ENCODE results near the gene MBOAT1. TPM values are rescaled to one million over a fixed set of nuclear protein-coding genes. Genes with fewer than 3 reads are reported as not detected.
"Not testable (repeated sequence)": the region's sequence is repeated elsewhere in the genome, so short reads cannot be mapped to it uniquely, and the experiment has no call there.

Gene MBOAT1
- total RNA-seq, 2 experiments from 2014 or later = 13.3 to 16.1 TPM

- peaks cover 4% of the 10 kb centered on the region for H3K9me3 Mint-ChIP-seq (ENCODE audit: low read depth)
Observed at GRCh38 chr6:20148433-20148832, 63.8 kb downstream of the MBOAT1 start.

GRCh38 chr6:20147469-20147868 lies 64.8 kb downstream of the MBOAT1 start:
- ATAC-seq (no peak), DNase-seq (no peak)
- POLR2A ChIA-PET = no interaction called here
- H3K27ac Mint-ChIP-seq = no peak overlapping the region
- H3K36me3 Mint-ChIP-seq (ENCODE audit: low read depth) = peaks cover 40% of the 10 kb centered on the region
- intact Hi-C loops (cut with DNase I, micrococcal nuclease) = no loop called here
- H3K27me3 Mint-ChIP-seq = no peaks in the 10 kb centered on the region
- H3K4me1 Mint-ChIP-seq = no peaks in the 10 kb centered on the region
- H3K4me3 Mint-ChIP-seq = no peak overlapping the region
- peaks cover 4% of the 10 kb centered on the region for H3K9me3 Mint-ChIP-seq (ENCODE audit: low read depth)
- CTCF ChIA-PET = no interaction called here

More at GRCh38 chr6:20148433-20148832, 63.8 kb downstream of the MBOAT1 start:
- Mint-ChIP-seq H3K4me3 (no peak overlapping the region), H3K27me3 (no peaks in the 10 kb centered on the region), H3K4me1 (no peaks in the 10 kb centered on the region), H3K27ac (no peak overlapping the region), H3K36me3 (ENCODE audit: low read depth) (peaks cover 34% of the 10 kb centered on the region)
- ChIA-PET CTCF (no interaction called here), POLR2A (no interaction called here)
- intact Hi-C loops (cut with DNase I, micrococcal nuclease) = no loop called here
- DNase-seq = no peak
- ATAC-seq = no peak

- CTCF ChIA-PET; POLR2A ChIA-PET; DNase-seq; H3K9me3 Mint-ChIP-seq (ENCODE audit: low read depth); H3K27me3 Mint-ChIP-seq; intact Hi-C loops (cut with DNase I, micrococcal nuclease); H3K4me3 Mint-ChIP-seq; H3K27ac Mint-ChIP-seq; H3K4me1 Mint-ChIP-seq; ATAC-seq: not testable (repeated sequence)
- H3K36me3 Mint-ChIP-seq (ENCODE audit: low read depth) = peaks cover 41% of the 10 kb centered on the region
Observed at GRCh38 chr6:20146831-20147230, 65.4 kb downstream of the MBOAT1 start.

- DNase-seq (no peak), ATAC-seq (no peak)
- no peaks in the 10 kb centered on the region for H3K27me3 Mint-ChIP-seq
- peaks cover 4% of the 10 kb centered on the region for H3K9me3 Mint-ChIP-seq (ENCODE audit: low read depth)
- H3K4me3 Mint-ChIP-seq = no peak overlapping the region
- H3K4me1 Mint-ChIP-seq = no peaks in the 10 kb centered on the region
- peaks cover 35% of the 10 kb centered on the region for H3K36me3 Mint-ChIP-seq (ENCODE audit: low read depth)
- ChIA-PET POLR2A (no interaction called here), CTCF (no interaction called here)
- intact Hi-C loops (cut with DNase I, micrococcal nuclease) = no loop called here
- H3K27ac Mint-ChIP-seq = no peak overlapping the region
Observed at GRCh38 chr6:20146291-20146690, 66.0 kb downstream of the MBOAT1 start.

- CTCF ChIA-PET = no interaction called here
- peaks cover 31% of the 10 kb centered on the region for H3K36me3 Mint-ChIP-seq (ENCODE audit: low read depth)
Observed at GRCh38 chr6:20142866-20143265, 69.4 kb downstream of the MBOAT1 start.

GRCh38 chr6:20141931-20142330 lies 70.3 kb downstream of the MBOAT1 start:
- POLR2A ChIA-PET = no interaction called here
- DNase-seq (no peak), ATAC-seq (no peak)
- H3K4me1 Mint-ChIP-seq = peaks cover 12% of the 10 kb centered on the region
- CTCF ChIA-PET = no interaction called here
- H3K36me3 Mint-ChIP-seq (ENCODE audit: low read depth) = peaks cover 25% of the 10 kb centered on the region
- H3K4me3 Mint-ChIP-seq = no peak overlapping the region
- H3K9me3 Mint-ChIP-seq (ENCODE audit: low read depth) = peaks cover 2% of the 10 kb centered on the region
- intact Hi-C loops (cut with DNase I, micrococcal nuclease) = no loop called here
- no peak overlapping the region for H3K27ac Mint-ChIP-seq
- no peaks in the 10 kb centered on the region for H3K27me3 Mint-ChIP-seq

More at GRCh38 chr6:20142866-20143265, 69.4 kb downstream of the MBOAT1 start:
- Mint-ChIP-seq H3K4me3 (no peak overlapping the region), H3K4me1 (peaks cover 3% of the 10 kb centered on the region), H3K27ac (no peak overlapping the region), H3K27me3 (no peaks in the 10 kb centered on the region), H3K9me3 (ENCODE audit: low read depth) (peaks cover 4% of the 10 kb centered on the region)
- intact Hi-C loops (cut with DNase I, micrococcal nuclease) = no loop called here
- DNase-seq (no peak), ATAC-seq (no peak)
- POLR2A ChIA-PET = no interaction called here

GRCh38 chr6:20139127-20139963 lies 72.9 kb downstream of the MBOAT1 start:
- H3K4me3 Mint-ChIP-seq; ATAC-seq; POLR2A ChIA-PET; H3K9me3 Mint-ChIP-seq (ENCODE audit: low read depth); H3K27me3 Mint-ChIP-seq; intact Hi-C loops (cut with DNase I, micrococcal nuclease); H3K27ac Mint-ChIP-seq; DNase-seq: not testable (repeated sequence)
- peaks cover 20% of the 10 kb centered on the region for H3K36me3 Mint-ChIP-seq (ENCODE audit: low read depth)
- peaks cover 12% of the 10 kb centered on the region for H3K4me1 Mint-ChIP-seq
- CTCF ChIA-PET = interaction anchor here (0.6 to 1.7 kb wide), 5 partner anchors 12 to 138 kb away, joined by 3 to 10 read pairs (median 4); no protein-coding TSS in a partner anchor

GRCh38 chr6:20137837-20138236 lies 74.4 kb downstream of the MBOAT1 start:
- no peak for DNase-seq
- intact Hi-C loops (cut with DNase I, micrococcal nuclease) = no loop called here
- Mint-ChIP-seq H3K4me3 (no peak overlapping the region), H3K27me3 (no peaks in the 10 kb centered on the region), H3K27ac (no peak overlapping the region), H3K4me1 (peaks cover 12% of the 10 kb centered on the region), H3K9me3 (ENCODE audit: low read depth) (no peaks in the 10 kb centered on the region), H3K36me3 (ENCODE audit: low read depth) (peaks cover 18% of the 10 kb centered on the region)
- CTCF ChIA-PET = interaction anchor here (1.0 kb wide), 1 partner anchor 9 kb away, joined by 3 read pairs; no protein-coding TSS in a partner anchor
- no peak for ATAC-seq
- POLR2A ChIA-PET = no interaction called here

GRCh38 chr6:20137240-20137639 lies 75.0 kb downstream of the MBOAT1 start:
- ATAC-seq (no peak), DNase-seq (no peak)
- Mint-ChIP-seq H3K27ac (no peak overlapping the region), H3K9me3 (ENCODE audit: low read depth) (no peaks in the 10 kb centered on the region), H3K4me1 (peaks cover 12% of the 10 kb centered on the region), H3K4me3 (no peak overlapping the region), H3K36me3 (ENCODE audit: low read depth) (peaks cover 19% of the 10 kb centered on the region), H3K27me3 (no peaks in the 10 kb centered on the region)
- POLR2A ChIA-PET = no interaction called here
- intact Hi-C loops (cut with DNase I, micrococcal nuclease) = no loop called here
- CTCF ChIA-PET = interaction anchor here (1.0 kb wide), 1 partner anchor 8 kb away, joined by 3 read pairs; no protein-coding TSS in a partner anchor

- Mint-ChIP-seq H3K4me1 (peaks cover 12% of the 10 kb centered on the region), H3K27me3 (no peaks in the 10 kb centered on the region), H3K27ac (no peak overlapping the region), H3K4me3 (no peak overlapping the region), H3K36me3 (ENCODE audit: low read depth) (peaks cover 18% of the 10 kb centered on the region), H3K9me3 (ENCODE audit: low read depth) (no peaks in the 10 kb centered on the region)
- DNase-seq (no peak), ATAC-seq (no peak)
- CTCF ChIA-PET = interaction anchor here (1.0 kb wide), 2 partner anchors 9 kb away, joined by 3 to 5 read pairs; no protein-coding TSS in a partner anchor
- intact Hi-C loops (cut with DNase I, micrococcal nuclease) = no loop called here
- POLR2A ChIA-PET = interaction anchor here (0.6 kb wide), 1 partner anchor 58 kb away, joined by 3 read pairs; no protein-coding TSS in a partner anchor
Observed at GRCh38 chr6:20135677-20136268, 76.5 kb downstream of the MBOAT1 start.

GRCh38 chr6:20134613-20135012 lies 77.7 kb downstream of the MBOAT1 start:
- peaks cover 10% of the 10 kb centered on the region for H3K36me3 Mint-ChIP-seq (ENCODE audit: low read depth)
- H3K4me1 Mint-ChIP-seq = peaks cover 12% of the 10 kb centered on the region
- no peak overlapping the region for H3K27ac Mint-ChIP-seq

More at GRCh38 chr6:20134613-20135012, 77.7 kb downstream of the MBOAT1 start:
- DNase-seq (no peak), ATAC-seq (no peak)
- H3K27me3 Mint-ChIP-seq = no peaks in the 10 kb centered on the region
- intact Hi-C loops (cut with DNase I, micrococcal nuclease) = no loop called here
- no peak overlapping the region for H3K4me3 Mint-ChIP-seq
- POLR2A ChIA-PET = no interaction called here
- CTCF ChIA-PET = no interaction called here
- no peaks in the 10 kb centered on the region for H3K9me3 Mint-ChIP-seq (ENCODE audit: low read depth)

All from activated CD4-positive, alpha-beta T cell treated with anti-CD3 and anti-CD28 coated beads for 36 hours (primary cell).